H9 (cell line): Measurements from ENCODE around the gene STARD8. TPM values are rescaled to one million over a fixed set of nuclear protein-coding genes. Genes with fewer than 3 reads are reported as not detected.

ENCODE experiments used
- DNase-seq: peaks from one replicate; pipeline ENCODE4 v3.0.0-alpha.2; 2017
- H2AFZ ChIP-seq: one replicate; pipeline ENCODE4 v1.6.1; 2013; ENCODE audit warnings: mild to moderate bottlenecking, low read length, control low read depth, moderate library complexity
- H2AK5ac ChIP-seq: 2 replicates; pipeline ENCODE4 v1.6.1; 2013; ENCODE audit warnings: low read length, control low read depth, mixed read lengths; ENCODE audit not compliant: insufficient read length
- H2BK120ac ChIP-seq: one replicate; pipeline ENCODE4 v1.6.1; 2013; ENCODE audit warnings: low read depth, mild to moderate bottlenecking, low read length, control low read depth, inconsistent platforms; ENCODE audit not compliant: poor library complexity, severe bottlenecking
- H2BK12ac ChIP-seq: 2 replicates; pipeline ENCODE4 v1.6.1; 2013; ENCODE audit warnings: low read length, control low read depth, mixed read lengths, low read depth; ENCODE audit not compliant: insufficient read length
- H2BK15ac ChIP-seq: 2 replicates; pipeline ENCODE4 v1.6.1; 2013; ENCODE audit warnings: low read depth, low read length, control low read depth
- H2BK20ac ChIP-seq: one replicate; pipeline ENCODE4 v1.6.1; 2013; ENCODE audit warnings: low read depth, mild to moderate bottlenecking, low read length, control low read depth, inconsistent platforms; ENCODE audit not compliant: poor library complexity, severe bottlenecking
- H2BK5ac ChIP-seq: 2 replicates; pipeline ENCODE4 v1.6.1; 2013; ENCODE audit warnings: low read length, control low read depth, mixed read lengths; ENCODE audit not compliant: insufficient read length
- H3K14ac ChIP-seq: 2 replicates; pipeline ENCODE4 v1.6.1; 2013; ENCODE audit warnings: low read length, control low read depth; ENCODE audit not compliant: insufficient read depth
- H3K18ac ChIP-seq: 2 replicates; pipeline ENCODE4 v1.6.1; 2013; ENCODE audit warnings: low read depth, mild to moderate bottlenecking, mixed read lengths, low read length, control low read depth; ENCODE audit not compliant: insufficient read length
- H3K23ac ChIP-seq: 2 replicates; pipeline ENCODE4 v1.6.1; 2013; ENCODE audit warnings: low read length, control low read depth, mixed read lengths, low read depth; ENCODE audit not compliant: insufficient read length
- H3K23me2 ChIP-seq: 2 replicates; pipeline ENCODE4 v1.6.1; 2013; ENCODE audit warnings: low read depth, mild to moderate bottlenecking, mixed read lengths, low read length, control low read depth; ENCODE audit not compliant: insufficient read length, poor library complexity, severe bottlenecking
- H3K27ac ChIP-seq: 2 replicates; pipeline ENCODE4 v1.5.1; 2013; ENCODE audit warnings: low read length, control low read depth, mixed read lengths, low read depth; ENCODE audit not compliant: insufficient read length
- H3K27me3 ChIP-seq: 2 replicates; pipeline ENCODE4 v1.6.1; 2013; ENCODE audit warnings: low read length, control low read depth, inconsistent platforms; ENCODE audit not compliant: insufficient read depth
- H3K4ac ChIP-seq: 2 replicates; pipeline ENCODE4 v1.6.1; 2013; ENCODE audit warnings: low read depth, mild to moderate bottlenecking, control low read depth, inconsistent platforms, low read length, moderate library complexity
- H3K4me1 ChIP-seq: 2 replicates; pipeline ENCODE4 v1.6.1; 2013; ENCODE audit warnings: low read length, control low read depth, inconsistent platforms; ENCODE audit not compliant: insufficient read depth
- H3K4me2 ChIP-seq: 2 replicates; pipeline ENCODE4 v1.6.1; 2013; ENCODE audit warnings: low read length, control low read depth, mixed read lengths; ENCODE audit not compliant: insufficient read length, insufficient read depth
- H3K56ac ChIP-seq: 2 replicates; pipeline ENCODE4 v1.6.1; 2013; ENCODE audit warnings: low read depth, mild to moderate bottlenecking, mixed read lengths, low read length, control low read depth; ENCODE audit not compliant: insufficient read length
- H3K79me1 ChIP-seq: 2 replicates; pipeline ENCODE4 v1.6.1; 2013; ENCODE audit warnings: low read depth, mild to moderate bottlenecking, moderate library complexity, low read length, control low read depth, inconsistent platforms; ENCODE audit not compliant: insufficient read depth, poor library complexity, severe bottlenecking
- H3K79me2 ChIP-seq: 2 replicates; pipeline ENCODE4 v1.6.1; 2013; ENCODE audit warnings: low read length, control low read depth, inconsistent platforms; ENCODE audit not compliant: insufficient read depth
- H3K9ac ChIP-seq: 2 replicates; pipeline ENCODE4 v1.6.1; 2013; ENCODE audit warnings: low read length, control low read depth, mixed read lengths; ENCODE audit not compliant: insufficient read length; ENCODE audit errors: extremely low read depth
- H3K9me3 ChIP-seq: one replicate; pipeline ENCODE4 v1.6.1; 2013; ENCODE audit warnings: low read depth, low read length, inconsistent platforms; ENCODE audit not compliant: control insufficient read depth
- H3T11ph ChIP-seq: one replicate; pipeline ENCODE4 v1.6.1; 2013; ENCODE audit warnings: mild to moderate bottlenecking, low read length, control low read depth, inconsistent platforms
- H4K20me1 ChIP-seq: one replicate; pipeline ENCODE4 v1.6.1; 2013; ENCODE audit not compliant: control insufficient read depth, insufficient read length, insufficient read depth
- H4K5ac ChIP-seq: 2 replicates; pipeline ENCODE4 v1.6.1; 2013; ENCODE audit warnings: low read depth, mild to moderate bottlenecking, mixed read lengths, low read length, control low read depth; ENCODE audit not compliant: insufficient read length
- H4K8ac ChIP-seq: replicated peaks from 2 replicates; pipeline ENCODE4 v1.6.1; 2013; ENCODE audit warnings: low read length, control low read depth, mixed read lengths, low read depth; ENCODE audit not compliant: insufficient read length
- H4K91ac ChIP-seq: 2 replicates; pipeline ENCODE4 v1.6.1; 2013; ENCODE audit warnings: low read depth, mild to moderate bottlenecking, moderate library complexity, mixed read lengths, low read length, control low read depth; ENCODE audit not compliant: insufficient read length
- H3K27ac Mint-ChIP-seq, 3 experiments: 2 replicates in 2 of 3; 3 replicates in 1 of 3; pipeline ENCODE4 v1.8.0; 2020 to 2021; ENCODE audit warnings: mixed read lengths in 3 of 3, mild to moderate bottlenecking in 1 of 3, moderate library complexity in 1 of 3
- H3K27me3 Mint-ChIP-seq: 2 replicates; pipeline ENCODE4 v1.8.0; 2021; ENCODE audit warnings: low read depth, mild to moderate bottlenecking, moderate library complexity, mixed read lengths
- H3K36me3 Mint-ChIP-seq, 3 experiments: 2 replicates in 2 of 3; 3 replicates in 1 of 3; pipeline ENCODE4 v1.8.0; 2020 to 2021; ENCODE audit warnings: low read depth in 3 of 3, mixed read lengths in 3 of 3; ENCODE audit not compliant: insufficient read depth in 1 of 3
- H3K4me1 Mint-ChIP-seq, 2 experiments: 2 replicates each; pipeline ENCODE4 v1.8.0; 2020; ENCODE audit warnings: mixed read lengths in 2 of 2
- H3K4me3 Mint-ChIP-seq, 2 experiments: 2 replicates in 1 of 2; 3 replicates in 1 of 2; pipeline ENCODE4 v1.8.0; 2020 to 2021; ENCODE audit warnings: mild to moderate bottlenecking in 2 of 2, mixed read lengths in 2 of 2, moderate library complexity in 1 of 2
- H3K9me3 Mint-ChIP-seq, 2 experiments: 2 replicates in 1 of 2; 3 replicates in 1 of 2; pipeline ENCODE4 v1.8.0; 2020; ENCODE audit warnings: mild to moderate bottlenecking in 2 of 2, mixed read lengths in 2 of 2, moderate library complexity in 1 of 2
- WGBS: extraction: QIAGEN DNeasy Blood & Tissue Kit; methylation state at CpG from one replicate; pipeline ENCODE4 v1.1.7; 2013; ENCODE audit warnings: missing lambda C conversion rate, low lambda C conversion rate, mixed read lengths; ENCODE audit not compliant: insufficient read length; ENCODE audit errors: extremely low coverage; 5-methylcytosine and 5-hydroxymethylcytosine counted together
- total RNA-seq: library from RNA; stranded (reverse); gene quantifications from 2 replicates; pipeline ENCODE4 v1.2.1, GENCODE V29; 2021
- TF ChIP-seq, protein P1 (sequence below): fragments of 200-600 bp; sonication (generic); conservative IDR thresholded peaks from 3 replicates; pipeline ENCODE4 v1.8.0; 2021; ENCODE audit warnings: antibody characterized with exemption, mild to moderate bottlenecking

STARD8 gene
- total RNA-seq, 1 experiment from 2014 or later, result 0.52 TPM

DNA sequence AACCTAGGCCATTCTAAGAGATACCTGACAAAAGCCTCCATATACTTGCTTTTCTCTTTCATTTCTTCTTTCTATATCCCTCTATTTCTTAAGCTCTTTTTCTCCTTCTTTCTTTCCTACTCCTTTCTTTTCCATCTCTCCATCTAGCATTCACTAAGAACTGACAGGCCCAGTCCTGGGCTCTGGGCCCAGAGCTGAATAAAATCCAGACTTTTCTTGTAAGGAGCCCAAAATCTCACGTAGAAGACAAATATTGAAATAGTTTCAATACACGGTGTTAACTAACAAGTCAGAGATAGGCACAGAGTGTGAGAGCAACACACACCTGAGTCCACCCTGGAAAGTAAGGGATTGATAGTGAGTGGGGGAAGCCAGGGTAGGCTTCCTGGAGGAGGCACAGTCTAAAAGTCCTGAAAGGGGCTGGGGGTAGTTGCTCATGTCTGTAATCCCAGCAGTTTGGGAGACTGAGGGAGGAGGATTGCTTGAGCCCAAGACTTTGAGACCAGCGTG, 108.2 kb downstream of the STARD8 start:
- Histone ChIP-seq H2BK5ac (no peak overlapping the region), H4K5ac (no peak overlapping the region), H3K14ac (no peak overlapping the region), H3K23me2 (no peaks in the 10 kb centered on the region), H3K18ac (no peak overlapping the region), H3K9ac (no peak overlapping the region), H3K27me3 (no peaks in the 10 kb centered on the region), H3K79me1 (no peaks in the 10 kb centered on the region), H3T11ph (no peak overlapping the region), H2AFZ (no peak overlapping the region), H2BK12ac (no peak overlapping the region), H3K27ac (no peak overlapping the region), H3K9me3 (peaks cover 69% of the 10 kb centered on the region), H3K4me2 (no peak overlapping the region), H3K79me2 (no peaks in the 10 kb centered on the region), H2BK120ac (no peak overlapping the region), H3K4ac (no peak overlapping the region), H3K23ac (no peak overlapping the region), H2AK5ac (no peak overlapping the region), H2BK15ac (no peak overlapping the region), H3K4me1 (no peaks in the 10 kb centered on the region), H4K20me1 (no peaks in the 10 kb centered on the region), H2BK20ac (no peak overlapping the region), H3K56ac (no peak overlapping the region), H4K91ac (no peak overlapping the region), H4K8ac (no peak overlapping the region)
- Mint-ChIP-seq H3K27me3 (peaks cover 14% of the 10 kb centered on the region), H3K4me3 (no peak overlapping the region), H3K4me1 (no peaks in the 10 kb centered on the region), H3K9me3 (peaks cover 63 to 71% of the 10 kb centered on the region in 2 experiments), H3K36me3 (peaks cover 0 to 2% (median 2%) of the 10 kb centered on the region in 3 experiments; a peak in 4 of 7 replicates), H3K27ac (no peak overlapping the region)
- TF ChIP-seq, protein P1, sequence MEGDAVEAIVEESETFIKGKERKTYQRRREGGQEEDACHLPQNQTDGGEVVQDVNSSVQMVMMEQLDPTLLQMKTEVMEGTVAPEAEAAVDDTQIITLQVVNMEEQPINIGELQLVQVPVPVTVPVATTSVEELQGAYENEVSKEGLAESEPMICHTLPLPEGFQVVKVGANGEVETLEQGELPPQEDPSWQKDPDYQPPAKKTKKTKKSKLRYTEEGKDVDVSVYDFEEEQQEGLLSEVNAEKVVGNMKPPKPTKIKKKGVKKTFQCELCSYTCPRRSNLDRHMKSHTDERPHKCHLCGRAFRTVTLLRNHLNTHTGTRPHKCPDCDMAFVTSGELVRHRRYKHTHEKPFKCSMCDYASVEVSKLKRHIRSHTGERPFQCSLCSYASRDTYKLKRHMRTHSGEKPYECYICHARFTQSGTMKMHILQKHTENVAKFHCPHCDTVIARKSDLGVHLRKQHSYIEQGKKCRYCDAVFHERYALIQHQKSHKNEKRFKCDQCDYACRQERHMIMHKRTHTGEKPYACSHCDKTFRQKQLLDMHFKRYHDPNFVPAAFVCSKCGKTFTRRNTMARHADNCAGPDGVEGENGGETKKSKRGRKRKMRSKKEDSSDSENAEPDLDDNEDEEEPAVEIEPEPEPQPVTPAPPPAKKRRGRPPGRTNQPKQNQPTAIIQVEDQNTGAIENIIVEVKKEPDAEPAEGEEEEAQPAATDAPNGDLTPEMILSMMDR, result no peak
- no CpG with 5 or more reads among the region's 3 CpGs for WGBS
- DNase-seq, result no peak
